SH-SY5Y (cell line): Measurements from ENCODE around the gene MIS18A.

Experiments used
- GATA2 ChIP-seq: IDR thresholded peaks from 2 replicates; pipeline ENCODE4 v1.6.1; 2011; ENCODE audit warnings: mild to moderate bottlenecking, low read depth, low read length
- GATA3 ChIP-seq: IDR thresholded peaks from 2 replicates; pipeline ENCODE4 v1.6.1; 2011; ENCODE audit warnings: low read depth, mild to moderate bottlenecking, low read length, moderate library complexity

DNA sequence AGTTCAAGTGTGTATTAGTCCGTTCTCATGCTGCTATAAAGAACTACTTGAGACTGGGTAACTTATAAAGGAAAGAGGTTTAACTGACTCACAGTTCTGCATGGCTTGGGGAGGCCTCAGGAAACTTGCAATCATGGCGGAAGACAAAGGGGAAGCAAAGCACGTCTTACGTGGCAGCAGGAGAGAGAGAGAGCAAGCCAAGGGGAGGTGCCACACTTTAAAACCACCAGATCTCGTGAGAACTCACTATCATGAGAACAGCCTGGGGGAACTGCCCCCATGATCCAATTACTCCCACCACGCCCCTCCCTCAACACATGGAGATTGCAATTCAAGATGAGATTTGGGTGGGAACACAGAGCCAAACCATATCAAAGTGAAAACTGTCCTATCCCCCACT is 4.1 kb upstream of the MIS18A start:
- no peak for TF ChIP-seq GATA2
- no peak for TF ChIP-seq GATA3
